ENCODE results near the gene SYNDIG1. TPM values are rescaled to one million over a fixed set of nuclear protein-coding genes. Genes with fewer than 3 reads are reported as not detected.

The SYNDIG1 gene
- total and polyA plus RNA-seq, 3 experiments from 2014 or later: not detected

DNA sequence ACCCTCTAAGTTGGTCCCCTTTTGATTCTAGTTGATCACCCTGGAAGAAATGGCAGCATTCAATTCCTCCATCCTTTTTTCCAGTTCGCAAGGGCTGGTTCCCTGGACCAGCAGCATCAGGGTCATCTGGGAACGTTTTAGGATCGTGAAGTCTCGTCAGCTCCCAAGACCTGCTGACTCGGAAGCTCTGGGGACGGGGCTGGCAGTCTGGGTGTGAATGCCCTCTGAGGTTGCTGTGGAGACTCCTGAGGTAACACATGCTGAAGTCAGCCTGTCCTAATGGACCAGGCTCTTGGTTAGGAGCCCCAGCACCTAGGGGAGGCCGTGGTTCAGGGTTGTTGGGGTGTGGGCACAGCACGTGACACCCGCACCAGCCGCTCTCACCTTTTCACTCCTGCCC is 164.1 kb downstream of the SYNDIG1 start:
- Histone ChIP-seq H3K27me3 (ENCODE audit: insufficient read depth, low read length, poor library complexity, severe bottlenecking) (no peaks in the 10 kb centered on the region), H3K36me3 (ENCODE audit: insufficient read depth, low read length) (no peaks in the 10 kb centered on the region), H3K4me3 (ENCODE audit: low read length) (no peak overlapping the region), H3K27ac (ENCODE audit: low read depth, low read length) (no peak overlapping the region), H3K4me1 (ENCODE audit: insufficient read depth, low read length) (no peaks in the 10 kb centered on the region), H3K9me3 (ENCODE audit: low read length) (no peaks in the 10 kb centered on the region)
- H3K27ac Mint-ChIP-seq: no peak overlapping the region
- CTCF ChIA-PET: no interaction called here
- H3K4me1 Mint-ChIP-seq: peaks cover 0 to 4% (median 0%) of the 10 kb centered on the region in 3 donors
- peaks cover 8 to 21% of the 10 kb centered on the region in 2 donors for H3K27me3 Mint-ChIP-seq
- DNase-seq: no peak
- POLR2A ChIA-PET: no interaction called here
- no peaks in the 10 kb centered on the region for H3K36me3 Mint-ChIP-seq
- H3K4me3 Mint-ChIP-seq: no peak overlapping the region
- no peaks in the 10 kb centered on the region for H3K9me3 Mint-ChIP-seq

DNA sequence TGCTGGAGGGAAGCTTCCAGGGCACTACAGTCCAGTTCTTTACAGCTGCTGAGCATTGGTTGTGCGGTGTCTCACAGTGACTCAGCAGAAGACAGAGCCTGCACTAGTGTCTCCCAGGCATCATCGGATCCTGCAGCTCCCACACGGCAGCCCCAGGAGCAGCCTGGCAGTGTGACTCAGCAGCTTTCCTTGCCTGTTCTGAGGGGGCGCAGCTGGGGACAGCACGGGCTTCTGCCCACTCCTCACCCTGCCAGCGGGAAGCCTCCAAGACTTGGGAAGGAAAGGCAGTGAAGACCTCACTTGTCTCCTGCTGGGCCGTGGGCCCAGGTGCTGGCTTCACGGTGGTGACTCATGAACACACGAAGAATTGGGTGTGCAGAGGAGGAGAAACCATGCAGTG is 165.4 kb downstream of the SYNDIG1 start:
- Mint-ChIP-seq H3K36me3 (no peaks in the 10 kb centered on the region), H3K9me3 (no peaks in the 10 kb centered on the region), H3K27ac (no peak overlapping the region), H3K4me1 (no peaks in the 10 kb centered on the region), H3K4me3 (no peak overlapping the region), H3K27me3 (peaks cover 9 to 21% of the 10 kb centered on the region in 2 donors)
- Histone ChIP-seq H3K36me3 (ENCODE audit: insufficient read depth, low read length) (no peaks in the 10 kb centered on the region), H3K9me3 (ENCODE audit: low read length) (no peaks in the 10 kb centered on the region), H3K4me3 (ENCODE audit: low read length) (no peak overlapping the region), H3K27me3 (ENCODE audit: insufficient read depth, low read length, poor library complexity, severe bottlenecking) (no peaks in the 10 kb centered on the region), H3K4me1 (ENCODE audit: insufficient read depth, low read length) (no peaks in the 10 kb centered on the region), H3K27ac (ENCODE audit: low read depth, low read length) (no peak overlapping the region)
- ChIA-PET CTCF (no interaction called here), POLR2A (no interaction called here)
- DNase-seq: no peak

DNA sequence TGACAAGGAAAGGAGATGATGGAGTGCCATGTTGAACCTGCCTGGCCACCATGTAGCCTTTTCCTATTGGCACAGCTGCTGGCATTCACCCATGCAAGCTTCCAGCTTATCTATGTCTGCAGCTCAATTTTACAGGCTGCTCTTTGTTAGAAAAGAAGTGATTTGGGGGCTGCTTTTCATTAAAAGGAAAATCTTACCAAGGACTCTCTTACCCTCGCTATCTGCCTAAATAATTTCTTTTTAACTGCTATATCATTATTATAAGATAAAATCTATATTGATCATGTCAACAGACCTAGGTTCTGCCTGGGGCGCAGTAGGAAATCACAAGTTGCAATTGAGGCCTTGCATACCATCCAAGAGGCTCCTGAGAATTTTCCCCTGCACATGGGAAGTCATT is 167.2 kb downstream of the SYNDIG1 start:
- H3K9me3 ChIP-seq (ENCODE audit: low read length): no peaks in the 10 kb centered on the region
- ChIA-PET CTCF (no interaction called here), POLR2A (no interaction called here)
- no peak overlapping the region for H3K27ac ChIP-seq (ENCODE audit: low read depth, low read length)
- no peaks in the 10 kb centered on the region for H3K9me3 Mint-ChIP-seq
- no peak overlapping the region for H3K4me3 Mint-ChIP-seq
- no peaks in the 10 kb centered on the region for H3K4me1 Mint-ChIP-seq
- H3K27ac Mint-ChIP-seq: no peak overlapping the region
- no peaks in the 10 kb centered on the region for H3K4me1 ChIP-seq (ENCODE audit: insufficient read depth, low read length)
- H3K4me3 ChIP-seq (ENCODE audit: low read length): no peak overlapping the region
- no peaks in the 10 kb centered on the region for H3K27me3 ChIP-seq (ENCODE audit: insufficient read depth, low read length, poor library complexity, severe bottlenecking)
- H3K36me3 ChIP-seq (ENCODE audit: insufficient read depth, low read length): no peaks in the 10 kb centered on the region
- no peaks in the 10 kb centered on the region for H3K36me3 Mint-ChIP-seq
- DNase-seq: no peak
- H3K27me3 Mint-ChIP-seq: peaks cover 12 to 21% of the 10 kb centered on the region in 2 donors

DNA sequence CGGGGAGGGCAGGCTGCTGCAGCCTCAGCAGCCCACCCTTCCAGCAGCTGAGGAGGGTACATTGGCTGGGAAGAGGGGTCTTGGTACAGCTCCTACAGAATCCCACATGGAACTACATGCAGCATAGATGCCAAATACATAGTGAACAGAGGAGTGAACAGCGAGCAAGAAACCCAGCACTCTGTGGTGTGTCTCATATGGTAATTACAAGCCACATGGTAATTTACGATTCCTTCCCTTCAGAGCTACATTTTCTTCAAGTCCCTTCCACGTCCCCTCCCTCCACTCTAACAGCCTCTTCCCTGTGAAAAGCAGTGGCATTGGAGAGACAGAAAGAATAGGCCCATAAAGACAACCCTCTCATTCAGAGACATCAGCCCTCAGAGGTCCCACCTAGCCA is 167.7 kb downstream of the SYNDIG1 start:
- Mint-ChIP-seq H3K36me3 (no peaks in the 10 kb centered on the region), H3K9me3 (no peaks in the 10 kb centered on the region), H3K4me3 (no peak overlapping the region), H3K27me3 (peaks cover 12 to 21% of the 10 kb centered on the region in 2 donors), H3K27ac (no peak overlapping the region), H3K4me1 (no peaks in the 10 kb centered on the region)
- Histone ChIP-seq H3K4me1 (ENCODE audit: insufficient read depth, low read length) (no peaks in the 10 kb centered on the region), H3K27me3 (ENCODE audit: insufficient read depth, low read length, poor library complexity, severe bottlenecking) (no peaks in the 10 kb centered on the region), H3K27ac (ENCODE audit: low read depth, low read length) (no peak overlapping the region), H3K4me3 (ENCODE audit: low read length) (no peak overlapping the region), H3K36me3 (ENCODE audit: insufficient read depth, low read length) (no peaks in the 10 kb centered on the region), H3K9me3 (ENCODE audit: low read length) (no peaks in the 10 kb centered on the region)
- no peak for DNase-seq
- POLR2A ChIA-PET: no interaction called here
- CTCF ChIA-PET: no interaction called here

DNA sequence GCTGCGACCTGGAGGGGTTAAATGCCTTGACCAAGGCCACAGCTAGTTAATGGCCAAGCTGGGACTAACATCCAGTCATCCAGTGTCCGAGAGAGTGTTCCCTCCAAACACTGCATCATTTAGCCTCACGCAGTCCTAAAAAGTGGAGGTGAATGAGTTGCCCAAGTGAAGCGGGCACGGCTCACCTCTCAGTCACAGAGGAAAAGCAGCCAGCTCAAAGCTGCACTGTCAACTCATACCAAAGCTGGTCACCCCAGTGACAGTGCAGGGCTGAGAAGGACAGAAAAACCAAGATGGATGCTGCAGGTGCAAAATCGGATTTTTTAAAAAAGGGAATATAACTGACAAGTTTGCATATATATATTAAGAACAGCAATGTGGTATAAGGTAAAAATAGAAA is 168.5 kb downstream of the SYNDIG1 start:
- H3K27me3 Mint-ChIP-seq: peaks cover 13 to 21% of the 10 kb centered on the region in 2 donors
- ChIA-PET POLR2A (no interaction called here), CTCF (no interaction called here)
- H3K4me3 ChIP-seq (ENCODE audit: low read length): no peak overlapping the region
- no peaks in the 10 kb centered on the region for H3K4me1 ChIP-seq (ENCODE audit: insufficient read depth, low read length)
- no peaks in the 10 kb centered on the region for H3K4me1 Mint-ChIP-seq
- H3K9me3 Mint-ChIP-seq: no peaks in the 10 kb centered on the region
- no peaks in the 10 kb centered on the region for H3K27me3 ChIP-seq (ENCODE audit: insufficient read depth, low read length, poor library complexity, severe bottlenecking)
- DNase-seq: no peak
- H3K27ac Mint-ChIP-seq: no peak overlapping the region
- no peaks in the 10 kb centered on the region for H3K36me3 Mint-ChIP-seq
- no peaks in the 10 kb centered on the region for H3K36me3 ChIP-seq (ENCODE audit: insufficient read depth, low read length)
- no peak overlapping the region for H3K4me3 Mint-ChIP-seq
- no peak overlapping the region for H3K27ac ChIP-seq (ENCODE audit: low read depth, low read length)
- H3K9me3 ChIP-seq (ENCODE audit: low read length): no peaks in the 10 kb centered on the region

DNA sequence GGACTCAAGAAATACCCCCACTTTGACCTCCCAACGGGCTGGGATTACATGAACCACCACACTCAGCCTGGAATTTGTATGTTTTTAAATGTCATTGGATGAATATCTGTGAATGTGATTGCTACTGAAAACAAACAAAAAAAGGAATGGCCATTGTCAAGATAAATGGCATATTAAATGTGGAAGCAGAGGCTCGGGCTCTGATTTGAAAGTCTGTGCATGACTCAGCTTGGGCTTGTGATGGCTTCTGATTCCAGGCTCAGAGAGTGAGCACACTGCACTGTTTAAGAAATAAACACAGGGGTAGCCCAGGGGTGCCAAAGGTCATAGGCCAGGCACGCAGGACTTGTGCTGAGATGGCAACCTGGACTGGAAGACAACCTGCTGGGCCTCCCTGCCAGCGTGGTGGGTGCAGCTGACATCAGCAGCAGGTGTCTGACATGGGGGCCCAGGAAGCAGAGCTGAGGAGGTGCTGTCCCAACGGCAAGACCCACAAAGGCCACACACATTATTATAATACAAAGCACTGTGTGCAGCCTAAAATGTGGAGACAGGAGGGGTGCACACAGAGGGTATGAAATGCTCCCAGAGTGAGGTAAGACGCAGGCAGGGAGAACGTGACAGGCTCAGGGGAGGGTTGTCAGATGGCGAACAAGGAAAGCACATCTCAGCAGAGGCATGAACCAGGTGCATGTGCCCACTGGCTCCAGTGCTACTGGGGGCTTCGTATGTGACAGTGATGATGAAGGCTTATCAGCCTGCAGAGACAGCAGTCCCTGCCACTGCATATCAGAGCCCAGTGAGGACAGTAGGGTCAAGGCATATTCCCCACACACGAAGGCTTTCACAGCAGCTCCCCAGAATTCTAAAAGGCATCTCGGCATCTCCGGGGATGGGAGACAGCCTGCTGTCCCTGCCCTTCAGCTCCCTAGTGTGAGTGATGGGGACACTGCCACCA is 169.4 kb downstream of the SYNDIG1 start:
- no peaks in the 10 kb centered on the region for H3K9me3 ChIP-seq (ENCODE audit: low read length)
- H3K27ac ChIP-seq (ENCODE audit: low read depth, low read length): no peak overlapping the region
- no peaks in the 10 kb centered on the region for H3K4me1 ChIP-seq (ENCODE audit: insufficient read depth, low read length)
- POLR2A ChIA-PET: no interaction called here
- H3K9me3 Mint-ChIP-seq: no peaks in the 10 kb centered on the region
- DNase-seq: no peak
- H3K36me3 ChIP-seq (ENCODE audit: insufficient read depth, low read length): no peaks in the 10 kb centered on the region
- no peaks in the 10 kb centered on the region for H3K27me3 ChIP-seq (ENCODE audit: insufficient read depth, low read length, poor library complexity, severe bottlenecking)
- no peak overlapping the region for H3K4me3 Mint-ChIP-seq
- no peaks in the 10 kb centered on the region for H3K4me1 Mint-ChIP-seq
- peak overlapping the region in 1 of 8 donors; percentile 26 for H3K27ac Mint-ChIP-seq
- H3K4me3 ChIP-seq (ENCODE audit: low read length): no peak overlapping the region
- no peaks in the 10 kb centered on the region for H3K36me3 Mint-ChIP-seq
- CTCF ChIA-PET: no interaction called here
- H3K27me3 Mint-ChIP-seq: peaks cover 13 to 20% of the 10 kb centered on the region in 2 donors

DNA sequence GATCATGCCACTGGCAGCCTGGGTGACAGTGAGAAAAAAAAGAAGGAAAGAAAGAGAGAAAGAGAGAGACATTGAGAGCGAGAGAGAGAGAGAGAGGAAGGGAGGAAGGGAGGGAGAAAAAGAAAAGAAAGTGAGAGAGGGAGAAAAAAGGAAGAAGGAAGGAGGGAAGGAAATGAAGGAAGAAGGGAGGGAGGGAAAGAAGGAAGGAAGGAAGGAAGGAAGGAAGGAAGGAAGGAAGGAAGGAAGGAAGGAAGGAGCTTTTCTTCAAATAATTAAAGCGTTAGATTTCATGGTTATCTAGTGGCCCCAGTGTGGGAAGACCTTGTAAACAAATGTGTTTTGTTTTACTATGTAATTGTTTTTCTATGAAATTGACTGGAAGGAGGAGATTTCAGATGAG is 170.8 kb downstream of the SYNDIG1 start:
- ChIA-PET CTCF (no interaction called here), POLR2A (no interaction called here)
- no peaks in the 10 kb centered on the region for H3K4me1 ChIP-seq (ENCODE audit: insufficient read depth, low read length)
- H3K27me3 ChIP-seq (ENCODE audit: insufficient read depth, low read length, poor library complexity, severe bottlenecking): no peaks in the 10 kb centered on the region
- DNase-seq: no peak
- Mint-ChIP-seq H3K9me3 (no peaks in the 10 kb centered on the region), H3K4me1 (no peaks in the 10 kb centered on the region), H3K36me3 (no peaks in the 10 kb centered on the region), H3K27me3 (peaks cover 12 to 22% of the 10 kb centered on the region in 2 donors), H3K27ac (no peak overlapping the region), H3K4me3 (no peak overlapping the region)
- no peak overlapping the region for H3K4me3 ChIP-seq (ENCODE audit: low read length)
- H3K36me3 ChIP-seq (ENCODE audit: insufficient read depth, low read length): no peaks in the 10 kb centered on the region
- no peak overlapping the region for H3K27ac ChIP-seq (ENCODE audit: low read depth, low read length)
- no peaks in the 10 kb centered on the region for H3K9me3 ChIP-seq (ENCODE audit: low read length)

DNA sequence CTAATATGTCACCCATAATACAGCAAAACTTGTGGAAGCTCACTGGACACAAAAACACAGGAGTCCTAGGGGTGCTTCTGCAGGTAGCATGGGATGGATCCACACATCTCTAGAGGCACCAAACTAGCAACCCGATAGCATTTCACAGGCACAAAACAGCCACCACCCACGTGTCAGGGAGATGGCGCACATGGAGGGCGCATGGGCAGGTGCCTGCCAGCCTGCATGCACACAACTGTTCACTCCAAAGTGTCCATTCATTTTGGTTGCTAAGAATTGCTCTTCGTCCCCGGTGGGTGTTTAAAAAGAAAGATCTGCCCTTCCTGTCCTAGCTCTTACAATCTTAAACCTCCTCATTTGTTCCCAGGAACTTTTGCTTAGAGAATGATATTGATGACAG is 171.3 kb downstream of the SYNDIG1 start:
- no peak for DNase-seq
- no peak overlapping the region for H3K4me3 ChIP-seq (ENCODE audit: low read length)
- ChIA-PET POLR2A (no interaction called here), CTCF (no interaction called here)
- H3K27me3 Mint-ChIP-seq: peaks cover 8 to 21% of the 10 kb centered on the region in 2 donors
- no peaks in the 10 kb centered on the region for H3K36me3 ChIP-seq (ENCODE audit: insufficient read depth, low read length)
- H3K4me1 Mint-ChIP-seq: no peaks in the 10 kb centered on the region
- no peak overlapping the region for H3K27ac Mint-ChIP-seq
- H3K4me1 ChIP-seq (ENCODE audit: insufficient read depth, low read length): no peaks in the 10 kb centered on the region
- H3K27ac ChIP-seq (ENCODE audit: low read depth, low read length): no peak overlapping the region
- no peak overlapping the region for H3K4me3 Mint-ChIP-seq
- no peaks in the 10 kb centered on the region for H3K27me3 ChIP-seq (ENCODE audit: insufficient read depth, low read length, poor library complexity, severe bottlenecking)
- no peaks in the 10 kb centered on the region for H3K9me3 ChIP-seq (ENCODE audit: low read length)
- no peaks in the 10 kb centered on the region for H3K36me3 Mint-ChIP-seq
- no peaks in the 10 kb centered on the region for H3K9me3 Mint-ChIP-seq
